Glutamatergic neuron (in vitro differentiated cells): ENCODE data around the gene ZNF584. TPM values are rescaled to one million over a fixed set of nuclear protein-coding genes. Genes with fewer than 3 reads are reported as not detected.

Experiments
- DNase-seq: peaks from one replicate; pipeline ENCODE4 v3.0.0; 2022
- H3K27ac Mint-ChIP-seq: one replicate; pipeline ENCODE4 v1.8.0; 2020; ENCODE audit warnings: mild to moderate bottlenecking, mixed read lengths, inconsistent platforms; ENCODE audit not compliant: unreplicated experiment
- H3K27me3 Mint-ChIP-seq: one replicate; pipeline ENCODE4 v1.8.0; 2020; ENCODE audit warnings: mild to moderate bottlenecking, moderate library complexity, mixed read lengths, inconsistent platforms; ENCODE audit not compliant: unreplicated experiment
- H3K36me3 Mint-ChIP-seq: one replicate; pipeline ENCODE4 v1.8.0; 2020; ENCODE audit warnings: mild to moderate bottlenecking, mixed read lengths, inconsistent platforms; ENCODE audit not compliant: unreplicated experiment
- H3K4me1 Mint-ChIP-seq: one replicate; pipeline ENCODE4 v1.8.0; 2020; ENCODE audit warnings: mild to moderate bottlenecking, low read depth, mixed read lengths, inconsistent platforms; ENCODE audit not compliant: unreplicated experiment
- H3K4me3 Mint-ChIP-seq: one replicate; pipeline ENCODE4 v1.8.0; 2020; ENCODE audit warnings: mild to moderate bottlenecking, mixed read lengths, inconsistent platforms; ENCODE audit not compliant: unreplicated experiment
- H3K9me3 Mint-ChIP-seq: one replicate; pipeline ENCODE4 v1.8.0; 2020; ENCODE audit warnings: mild to moderate bottlenecking, moderate library complexity, mixed read lengths, inconsistent platforms; ENCODE audit not compliant: unreplicated experiment
- CTCF ChIP-seq: fragments of 200-600 bp; sonication (generic); IDR thresholded peaks from one replicate; pipeline ENCODE4 v1.5.0; 2021; ENCODE audit not compliant: partially characterized antibody, unreplicated experiment
- total RNA-seq: library from RNA; stranded (reverse); fragmentation: NEBNext Ultra II Directional; extraction: Animal tissue kit (Norgen Biotek cat#: 25700); gene quantifications from one replicate; pipeline ENCODE4 v1.2.1, GENCODE V29; 2021; ENCODE audit not compliant: unreplicated experiment

Gene ZNF584
- total RNA-seq, 1 donor from 2014 or later: 5.8 TPM

- Mint-ChIP-seq H3K27ac (peak overlapping the region; percentile 70), H3K9me3 (peaks cover 6% of the 10 kb centered on the region), H3K4me3 (peak overlapping the region; percentile 86), H3K27me3 (peaks cover 8% of the 10 kb centered on the region), H3K36me3 (no peaks in the 10 kb centered on the region), H3K4me1 (peaks cover 7% of the 10 kb centered on the region)
- no peak for DNase-seq
- TF ChIP-seq CTCF: no peak
Observed at GRCh38 chr19:58381460-58382212, 26.8 kb upstream of the ZNF584 start.

GRCh38 chr19:58382997-58383603, 25.3 kb upstream of the ZNF584 start:
- H3K36me3 Mint-ChIP-seq: no peaks in the 10 kb centered on the region
- DNase-seq: no peak
- H3K9me3 Mint-ChIP-seq: peaks cover 12% of the 10 kb centered on the region
- H3K27me3 Mint-ChIP-seq: peaks cover 13% of the 10 kb centered on the region
- H3K27ac Mint-ChIP-seq: no peak overlapping the region
- peaks cover 11% of the 10 kb centered on the region for H3K4me1 Mint-ChIP-seq
- H3K4me3 Mint-ChIP-seq: peak overlapping the region; percentile 52
- no peak for TF ChIP-seq CTCF

GRCh38 chr19:58385313-58385890, 23.0 kb upstream of the ZNF584 start:
- Mint-ChIP-seq H3K4me3 (peak overlapping the region; percentile 97), H3K27me3 (peaks cover 4% of the 10 kb centered on the region), H3K4me1 (peaks cover 9% of the 10 kb centered on the region), H3K36me3 (no peaks in the 10 kb centered on the region), H3K9me3 (peaks cover 6% of the 10 kb centered on the region), H3K27ac (peak overlapping the region; percentile 97)
- TF ChIP-seq CTCF: no peak
- DNase-seq: no peak

- Mint-ChIP-seq H3K36me3 (no peaks in the 10 kb centered on the region), H3K27ac (peak overlapping the region; percentile 97), H3K4me1 (peaks cover 9% of the 10 kb centered on the region), H3K27me3 (peaks cover 4% of the 10 kb centered on the region), H3K9me3 (peaks cover 6% of the 10 kb centered on the region), H3K4me3 (peak overlapping the region; percentile 97)
- DNase-seq: no peak
- no peak for TF ChIP-seq CTCF
Observed at GRCh38 chr19:58385891-58386575, 22.4 kb upstream of the ZNF584 start.
